ENCODE measurements around the gene CAPN10. TPM values are rescaled to one million over a fixed set of nuclear protein-coding genes. Genes with fewer than 3 reads are reported as not detected.

Gene CAPN10
- total and polyA plus RNA-seq, 3 donors from 2014 or later = 29.8 to 104 (median 66.5) TPM

GRCh38 chr2:240635998-240636547, 49.5 kb downstream of the CAPN10 start:
- H3K9me3 ChIP-seq = no peaks in the 10 kb centered on the region
- H3K4me1 ChIP-seq = peaks cover 16% of the 10 kb centered on the region
- H3K36me3 ChIP-seq (ENCODE audit: low read depth, missing control alignments) = no peaks in the 10 kb centered on the region
- no peak overlapping the region for H3K4me3 ChIP-seq
- TF ChIP-seq CTCF (IDR thresholded peaks at IDR 0.05) (no peak), POLR2A (IDR thresholded peaks at IDR 0.05) (no peak)
- WGBS, 2 donors = 75 to 92% methylated on average over 1 to 3 of the region's 3 CpGs
- intact Hi-C loops (cut with DNase I; ENCODE audit: low total_unique reads) = no loop called here
- no peaks in the 10 kb centered on the region for H3K27me3 ChIP-seq
- no peak overlapping the region for H3K27ac ChIP-seq
- no peak for DNase-seq

DNA sequence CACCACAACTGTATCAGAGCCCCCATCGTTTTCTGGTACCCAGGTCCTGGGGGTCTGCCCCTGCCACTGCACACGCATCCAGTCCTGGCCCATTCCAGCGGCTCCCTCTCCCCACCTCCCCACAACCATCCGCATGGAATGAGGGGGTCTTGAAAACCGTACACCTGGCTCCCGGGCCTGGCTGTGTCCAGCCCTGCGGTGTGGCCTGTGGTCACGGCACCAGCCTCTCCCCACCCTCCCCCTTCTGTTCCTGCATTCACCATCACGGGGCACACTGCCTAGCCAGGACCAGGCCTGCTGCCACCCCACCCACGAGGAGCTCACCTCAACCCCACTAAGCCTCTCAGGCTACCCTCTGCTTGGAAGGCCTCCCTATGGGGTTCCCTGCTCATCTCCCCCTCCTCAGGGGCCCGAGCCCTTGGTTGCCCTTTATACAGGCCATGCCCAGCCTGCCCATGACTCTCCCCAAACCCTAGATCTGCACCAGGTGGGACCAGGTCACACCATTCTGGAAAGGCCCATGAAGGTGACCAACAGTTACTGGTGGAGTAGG, 50.1 kb downstream of the CAPN10 start:
- no peak for DNase-seq
- H3K4me1 ChIP-seq = peaks cover 16% of the 10 kb centered on the region
- H3K27me3 ChIP-seq = no peaks in the 10 kb centered on the region
- 85 to 90% methylated on average over 5 to 11 of the region's 11 CpGs for WGBS, 2 donors
- TF ChIP-seq CTCF (IDR thresholded peaks at IDR 0.05) (no peak), POLR2A (IDR thresholded peaks at IDR 0.05) (no peak)
- intact Hi-C loops (cut with DNase I; ENCODE audit: low total_unique reads) = no loop called here
- no peak overlapping the region for H3K27ac ChIP-seq
- no peaks in the 10 kb centered on the region for H3K9me3 ChIP-seq
- H3K36me3 ChIP-seq (ENCODE audit: low read depth, missing control alignments) = no peaks in the 10 kb centered on the region
- no peak overlapping the region for H3K4me3 ChIP-seq

GRCh38 chr2:240637116-240637900, 50.8 kb downstream of the CAPN10 start:
- intact Hi-C loops (cut with DNase I; ENCODE audit: low total_unique reads) = no loop called here
- TF ChIP-seq POLR2A (IDR thresholded peaks at IDR 0.05) (no peak), CTCF (IDR thresholded peaks at IDR 0.05) (no peak)
- H3K4me3 ChIP-seq = no peak overlapping the region
- peaks cover 16% of the 10 kb centered on the region for H3K4me1 ChIP-seq
- WGBS, 2 donors = 87% methylated on average over 17 of the region's 17 CpGs
- peak; percentile 11 for DNase-seq
- no peaks in the 10 kb centered on the region for H3K36me3 ChIP-seq (ENCODE audit: low read depth, missing control alignments)
- H3K9me3 ChIP-seq = no peaks in the 10 kb centered on the region
- peak overlapping the region; percentile 22 to 73 for H3K27ac ChIP-seq
- no peaks in the 10 kb centered on the region for H3K27me3 ChIP-seq

DNA sequence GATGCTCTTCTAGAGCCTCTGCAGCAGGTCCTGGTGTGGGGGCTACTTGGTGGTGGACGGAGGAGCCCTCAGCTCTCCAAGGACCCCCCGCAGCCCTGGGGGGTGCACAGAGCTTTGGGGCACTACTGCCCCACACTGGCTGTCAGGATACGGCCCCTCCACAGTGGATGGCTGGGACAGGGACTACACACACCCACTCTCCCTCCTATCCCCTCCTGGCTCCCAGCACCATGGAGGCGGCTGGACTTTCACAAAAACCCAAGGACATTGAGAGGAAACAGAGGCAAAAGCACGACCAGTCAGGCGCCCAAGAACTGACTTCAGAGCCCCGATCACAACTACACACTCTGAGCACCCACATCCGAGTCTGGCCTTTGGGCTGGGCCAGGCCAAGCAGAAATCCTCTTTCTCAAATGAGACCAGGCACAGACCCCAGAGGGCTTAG, 51.4 kb downstream of the CAPN10 start:
- Histone ChIP-seq H3K27me3 (no peaks in the 10 kb centered on the region), H3K27ac (peak overlapping the region; percentile 22 to 73), H3K36me3 (ENCODE audit: low read depth, missing control alignments) (no peaks in the 10 kb centered on the region), H3K4me3 (no peak overlapping the region), H3K4me1 (peaks cover 16% of the 10 kb centered on the region), H3K9me3 (no peaks in the 10 kb centered on the region)
- peak; percentile 10 for DNase-seq
- intact Hi-C loops (cut with DNase I; ENCODE audit: low total_unique reads) = no loop called here
- 51 to 59% methylated on average over 7 to 8 of the region's 8 CpGs for WGBS, 2 donors
- TF ChIP-seq CTCF (IDR thresholded peaks at IDR 0.05) (no peak), POLR2A (IDR thresholded peaks at IDR 0.05) (no peak)
